Lower leg skin (tissue), 4 donors: ENCODE results near the gene MEF2D. TPM values are rescaled to one million over a fixed set of nuclear protein-coding genes. Genes with fewer than 3 reads are reported as not detected.

Experiments used
- DNase-seq, 2 donors: peaks; one replicate each; pipeline ENCODE4 v3.0.0-alpha.2; 2019; ENCODE audit warnings: low spot score in 2 of 2
- H3K4me3 ChIP-seq: fragments of 200-600 bp; sonication (generic); 2 replicates; pipeline ENCODE4 v1.5.1; 2017; ENCODE audit warnings: mild to moderate bottlenecking, low read depth; ENCODE audit not compliant: poor library complexity, severe bottlenecking
- POLR2A ChIP-seq, 2 donors: fragments of 450-650 bp; IDR thresholded peaks; one replicate each; pipeline ENCODE4 v1.6.1; 2016 to 2017; ENCODE audit warnings: antibody characterized with exemption in 2 of 2, mild to moderate bottlenecking in 1 of 2, moderate library complexity in 1 of 2
- WGBS, 2 donors: methylation state at CpG; one replicate each; pipeline ENCODE4 v1.1.5; 2018; 5-methylcytosine and 5-hydroxymethylcytosine counted together
- intact Hi-C: fragments of 100-400 bp; cut with DNase I; formaldehyde crosslinking; loops from one replicate; pipeline ENCODE4 v1.15.0; 2023; ENCODE audit warnings: low total_unique reads
- total RNA-seq, 4 donors: library from RNA; depleted of rRNA; stranded (reverse); fragments of >200 nt; gene quantifications; one replicate each; pipeline ENCODE4 v1.1.0, GENCODE V29; 2016
- TF ChIP-seq, protein P1 (sequence below), 3 donors: fragments of 450-650 bp; IDR thresholded peaks; one replicate each; pipeline ENCODE4 v1.5.1; 2016; ENCODE audit warnings: antibody characterized with exemption in 3 of 3, mild to moderate bottlenecking in 3 of 3, moderate library complexity in 2 of 3

The MEF2D gene
- total RNA-seq, 4 donors from 2014 or later: 32.1 to 67.3 (median 55.6) TPM

- intact Hi-C loops: loop anchor here (5.0 kb wide), 1 partner anchor 152 kb away; no protein-coding TSS in a partner anchor
- no peak for DNase-seq
- no peak overlapping the region for H3K4me3 ChIP-seq
- TF ChIP-seq, protein P1, sequence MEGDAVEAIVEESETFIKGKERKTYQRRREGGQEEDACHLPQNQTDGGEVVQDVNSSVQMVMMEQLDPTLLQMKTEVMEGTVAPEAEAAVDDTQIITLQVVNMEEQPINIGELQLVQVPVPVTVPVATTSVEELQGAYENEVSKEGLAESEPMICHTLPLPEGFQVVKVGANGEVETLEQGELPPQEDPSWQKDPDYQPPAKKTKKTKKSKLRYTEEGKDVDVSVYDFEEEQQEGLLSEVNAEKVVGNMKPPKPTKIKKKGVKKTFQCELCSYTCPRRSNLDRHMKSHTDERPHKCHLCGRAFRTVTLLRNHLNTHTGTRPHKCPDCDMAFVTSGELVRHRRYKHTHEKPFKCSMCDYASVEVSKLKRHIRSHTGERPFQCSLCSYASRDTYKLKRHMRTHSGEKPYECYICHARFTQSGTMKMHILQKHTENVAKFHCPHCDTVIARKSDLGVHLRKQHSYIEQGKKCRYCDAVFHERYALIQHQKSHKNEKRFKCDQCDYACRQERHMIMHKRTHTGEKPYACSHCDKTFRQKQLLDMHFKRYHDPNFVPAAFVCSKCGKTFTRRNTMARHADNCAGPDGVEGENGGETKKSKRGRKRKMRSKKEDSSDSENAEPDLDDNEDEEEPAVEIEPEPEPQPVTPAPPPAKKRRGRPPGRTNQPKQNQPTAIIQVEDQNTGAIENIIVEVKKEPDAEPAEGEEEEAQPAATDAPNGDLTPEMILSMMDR (IDR thresholded peaks at IDR 0.05): no peak
- no peak for TF ChIP-seq POLR2A (IDR thresholded peaks at IDR 0.05)
- 85 to 91% methylated on average over 7 of the region's 7 CpGs for WGBS, 2 donors
These were observed 45.2 kb downstream of the MEF2D start for GRCh38 chr1:156455362-156455761.

- no peak for DNase-seq
- TF ChIP-seq, protein P1 (IDR thresholded peaks at IDR 0.05): no peak
- no peak for TF ChIP-seq POLR2A (IDR thresholded peaks at IDR 0.05)
- WGBS, 2 donors: 77 to 83% methylated on average over 1 of the region's 1 CpG
- no peak overlapping the region for H3K4me3 ChIP-seq
- intact Hi-C loops: no loop called here
These were observed 47.7 kb downstream of the MEF2D start for GRCh38 chr1:156452907-156453306.

DNA sequence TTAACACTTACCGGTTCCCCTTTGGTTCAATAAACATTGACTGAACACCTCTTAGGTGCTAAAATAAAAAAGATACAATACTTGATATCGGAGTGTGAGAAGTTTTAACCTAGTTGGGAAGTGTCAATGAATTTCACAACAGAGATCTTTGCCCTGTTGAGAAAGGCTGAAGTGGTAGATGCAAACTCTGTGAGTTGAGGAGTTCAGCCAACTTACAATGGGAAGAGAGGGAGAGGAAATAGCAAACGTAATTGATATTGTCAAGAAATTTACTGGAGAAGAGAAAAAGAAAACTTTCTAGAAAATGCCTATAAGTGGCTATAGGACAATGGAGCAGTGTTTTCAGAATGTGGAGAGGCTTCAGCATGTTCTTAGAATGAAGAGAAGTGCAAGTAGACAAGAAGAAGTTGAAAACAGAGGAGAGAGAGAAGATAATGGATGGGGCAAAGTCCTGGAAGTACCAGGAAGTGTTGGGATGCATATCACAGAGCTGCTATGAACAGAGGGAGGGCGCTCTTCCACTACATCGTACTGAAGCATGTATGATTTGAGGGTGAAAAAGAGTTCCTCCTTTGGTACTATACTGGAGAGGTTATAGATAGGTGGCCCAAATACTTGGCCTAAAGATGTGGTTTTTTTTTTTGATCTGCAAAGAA lies 48.9 kb downstream of the MEF2D start:
- intact Hi-C loops: loop anchor here (2.0 kb wide), 1 partner anchor 53 kb away; no protein-coding TSS in a partner anchor
- 71 to 73% methylated on average over 5 of the region's 5 CpGs for WGBS, 2 donors
- no peak overlapping the region for H3K4me3 ChIP-seq
- TF ChIP-seq POLR2A (IDR thresholded peaks at IDR 0.05): no peak
- TF ChIP-seq, protein P1 (IDR thresholded peaks at IDR 0.05): no peak
- DNase-seq: no peak

DNA sequence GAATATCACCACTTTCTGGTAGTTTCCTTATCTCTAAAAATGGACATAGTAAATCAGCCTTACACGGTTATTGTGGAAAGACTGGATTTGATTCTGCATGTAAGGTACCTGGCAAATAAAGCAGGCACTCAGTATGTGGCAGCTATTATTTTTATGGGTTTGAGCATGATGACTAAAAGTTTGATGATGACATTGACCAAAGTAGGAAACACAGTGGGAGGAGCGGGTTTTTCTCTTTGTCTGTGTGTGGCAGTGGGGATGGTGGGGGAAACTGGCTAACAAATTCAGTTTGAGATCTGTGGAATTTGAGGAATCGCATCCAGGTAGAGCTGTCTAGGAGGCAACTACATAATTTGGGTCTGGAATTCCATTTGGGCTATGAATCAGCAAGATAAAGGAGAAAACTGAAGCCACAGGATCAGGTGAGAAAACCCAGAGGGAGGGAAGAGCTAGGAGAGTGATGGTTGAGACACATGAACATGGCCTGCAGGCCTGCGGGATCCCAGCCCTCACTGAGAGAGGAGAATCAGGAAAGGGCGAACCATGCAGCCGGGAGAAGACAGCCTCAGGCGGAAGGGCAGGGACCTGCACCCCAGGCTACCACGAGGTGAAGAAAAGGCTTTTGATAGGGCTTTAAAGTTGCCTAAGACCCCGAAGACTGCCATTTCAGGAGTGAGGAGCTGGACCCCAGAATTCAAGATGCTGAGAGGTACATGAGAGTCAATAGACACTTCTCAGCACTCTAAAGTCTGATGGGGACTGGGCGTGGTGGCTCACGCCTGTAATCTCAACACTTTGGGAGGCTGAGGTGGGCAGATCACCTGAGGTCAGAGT lies 52.2 kb downstream of the MEF2D start:
- no peak overlapping the region for H3K4me3 ChIP-seq
- no peak for DNase-seq
- TF ChIP-seq, protein P1 (IDR thresholded peaks at IDR 0.05): no peak
- no peak for TF ChIP-seq POLR2A (IDR thresholded peaks at IDR 0.05)
- 84 to 85% methylated on average over 11 of the region's 11 CpGs for WGBS, 2 donors
- intact Hi-C loops: loop anchor here (10.0 kb wide), 1 partner anchor 136 kb away; no protein-coding TSS in a partner anchor

- peak; percentile 70 to 95 for DNase-seq
- no peak for TF ChIP-seq POLR2A (IDR thresholded peaks at IDR 0.05)
- TF ChIP-seq, protein P1 (IDR thresholded peaks at IDR 0.05): peak in 2 of 3 donors; percentile 15 to 92
- no peak overlapping the region for H3K4me3 ChIP-seq
- intact Hi-C loops: loop anchor here (2.0 to 10.0 kb wide), 2 partner anchors 59 to 139 kb away; no protein-coding TSS in a partner anchor
- 0 to 2% methylated on average over 11 of the region's 11 CpGs for WGBS, 2 donors
These were observed 54.7 kb downstream of the MEF2D start for GRCh38 chr1:156445789-156446263.
